ENCODE results near the gene C2orf81.

C2orf81 gene

DNA sequence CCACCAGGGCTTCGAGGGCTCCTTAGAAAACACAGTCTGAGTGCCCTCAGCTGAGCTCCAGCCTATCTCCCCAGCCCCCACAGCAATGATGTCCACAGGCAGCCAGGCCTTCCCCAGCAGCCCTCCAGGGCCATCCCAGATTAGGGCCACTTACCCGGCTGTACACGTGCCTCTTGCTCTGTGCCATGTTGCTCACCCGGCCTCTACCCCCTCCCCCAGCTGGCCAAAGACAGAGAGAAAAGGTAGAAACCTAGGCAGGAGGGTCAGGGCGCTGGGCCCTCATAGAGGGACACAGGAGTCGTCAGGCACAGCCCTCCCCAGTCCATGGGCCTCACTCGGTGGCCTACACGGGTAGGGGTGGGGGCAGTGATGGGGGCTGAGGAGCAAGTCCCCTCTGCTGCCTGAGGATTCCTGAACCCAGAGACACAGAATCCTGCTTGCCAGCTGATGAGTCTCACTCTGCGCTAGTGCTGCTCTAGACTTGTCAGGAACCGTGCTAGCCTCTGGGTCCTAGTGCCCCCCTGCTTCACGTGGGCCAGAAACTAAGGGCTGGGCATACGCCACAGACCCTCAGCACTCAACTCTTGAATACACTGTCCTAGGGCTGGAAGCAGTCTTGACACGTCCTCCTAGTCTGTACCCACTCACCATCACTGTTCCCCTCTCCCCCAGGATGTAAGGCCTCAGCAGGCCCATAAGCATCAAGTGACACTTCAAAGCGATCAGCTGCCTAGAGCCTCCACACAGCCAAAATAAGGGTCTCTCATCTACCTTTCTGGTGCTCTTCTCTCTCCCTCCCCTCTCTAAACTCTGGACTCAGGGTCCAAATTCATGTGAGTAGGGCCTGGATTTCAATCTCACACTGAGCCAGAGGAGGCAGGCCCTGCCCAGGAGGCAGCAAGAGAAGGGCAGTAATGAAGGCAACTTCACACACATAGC lies 41.3 kb downstream of the C2orf81 start, which contains the start of gene DCTN1:
DCTN1 (minus strand) TSS at position 461 of the 939 bp plus-strand sequence; CDS start at position 187, 274 bp downstream.
- peak within 1 kb of the TSS; percentile 55 to 64 for H3K4me3 ChIP-seq (ENCODE audit: low read depth in 1 of 2, low read length in 2 of 2)
- H3K27ac ChIP-seq (ENCODE audit: low read length) = peak within 1 kb of the TSS; percentile 20
- H3K4me1 ChIP-seq (ENCODE audit: control insufficient read depth in 1 of 2, insufficient read depth in 2 of 2, low read length in 2 of 2) = peaks cover 19 to 35% of the 10 kb centered on the region in 2 donors
- no peaks in the 10 kb centered on the region for H3K9me3 ChIP-seq (ENCODE audit: control insufficient read depth in 1 of 2, low read length in 2 of 2)
- H3K36me3 ChIP-seq (ENCODE audit: control insufficient read depth in 1 of 2, insufficient read depth in 2 of 2, low read length in 2 of 2) = peaks cover 21 to 27% of the 10 kb centered on the region in 2 donors
- no peaks in the 10 kb centered on the region for H3K27me3 ChIP-seq (ENCODE audit: low read depth, low read length)

DNA sequence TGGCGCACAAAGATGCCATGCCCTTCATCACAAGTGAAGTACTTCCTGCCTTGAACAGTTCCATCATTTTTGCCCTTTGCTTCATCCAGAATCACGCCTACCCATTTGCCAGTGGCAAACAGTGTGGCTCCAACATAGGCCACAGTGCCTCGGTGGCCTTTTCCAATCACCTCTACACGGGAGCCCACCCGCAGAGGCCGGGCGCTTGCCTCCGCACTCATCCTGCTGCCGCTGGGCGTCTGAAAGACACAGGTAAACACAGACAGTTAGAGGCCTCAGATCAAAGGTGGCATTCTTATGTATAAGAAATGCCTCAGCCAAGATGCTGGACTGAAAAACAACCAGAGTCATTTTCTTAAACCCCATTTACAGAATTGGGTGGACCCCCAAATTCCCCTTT lies 43.4 kb downstream of the C2orf81 start:
- Histone ChIP-seq H3K9me3 (ENCODE audit: control insufficient read depth in 1 of 2, low read length in 2 of 2) (no peaks in the 10 kb centered on the region), H3K4me1 (ENCODE audit: control insufficient read depth in 1 of 2, insufficient read depth in 2 of 2, low read length in 2 of 2) (peaks cover 19 to 47% of the 10 kb centered on the region in 2 donors), H3K4me3 (ENCODE audit: low read depth in 1 of 2, low read length in 2 of 2) (no peak overlapping the region), H3K27ac (ENCODE audit: low read length) (no peak overlapping the region), H3K27me3 (ENCODE audit: low read depth, low read length) (no peaks in the 10 kb centered on the region), H3K36me3 (ENCODE audit: control insufficient read depth in 1 of 2, insufficient read depth in 2 of 2, low read length in 2 of 2) (peaks cover 21 to 27% of the 10 kb centered on the region in 2 donors)

DNA sequence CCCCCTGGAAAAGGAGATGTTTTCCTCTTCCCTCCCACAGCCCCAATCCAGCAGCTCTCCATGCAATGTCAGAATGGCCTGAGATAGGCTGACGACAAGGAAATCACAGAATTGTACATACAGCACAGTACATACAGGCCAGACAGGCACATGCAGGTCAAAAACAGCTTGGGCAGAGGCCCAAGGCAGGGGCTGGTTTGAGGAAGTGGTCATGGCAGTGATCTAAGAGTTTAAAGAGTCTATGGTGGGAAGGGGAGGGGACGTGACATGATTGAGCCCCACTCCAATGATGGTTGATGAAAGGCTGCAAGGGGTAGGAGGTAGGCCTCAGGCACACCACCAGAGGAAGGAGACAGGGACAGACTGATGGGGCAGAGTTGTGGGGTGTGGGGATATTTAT lies 45.6 kb downstream of the C2orf81 start:
- Histone ChIP-seq H3K4me3 (ENCODE audit: low read depth in 1 of 2, low read length in 2 of 2) (no peak overlapping the region), H3K4me1 (ENCODE audit: control insufficient read depth in 1 of 2, insufficient read depth in 2 of 2, low read length in 2 of 2) (peaks cover 19 to 57% of the 10 kb centered on the region in 2 donors), H3K27ac (ENCODE audit: low read length) (no peak overlapping the region), H3K27me3 (ENCODE audit: low read depth, low read length) (no peaks in the 10 kb centered on the region), H3K9me3 (ENCODE audit: control insufficient read depth in 1 of 2, low read length in 2 of 2) (no peaks in the 10 kb centered on the region), H3K36me3 (ENCODE audit: control insufficient read depth in 1 of 2, insufficient read depth in 2 of 2, low read length in 2 of 2) (peaks cover 26 to 33% of the 10 kb centered on the region in 2 donors)

DNA sequence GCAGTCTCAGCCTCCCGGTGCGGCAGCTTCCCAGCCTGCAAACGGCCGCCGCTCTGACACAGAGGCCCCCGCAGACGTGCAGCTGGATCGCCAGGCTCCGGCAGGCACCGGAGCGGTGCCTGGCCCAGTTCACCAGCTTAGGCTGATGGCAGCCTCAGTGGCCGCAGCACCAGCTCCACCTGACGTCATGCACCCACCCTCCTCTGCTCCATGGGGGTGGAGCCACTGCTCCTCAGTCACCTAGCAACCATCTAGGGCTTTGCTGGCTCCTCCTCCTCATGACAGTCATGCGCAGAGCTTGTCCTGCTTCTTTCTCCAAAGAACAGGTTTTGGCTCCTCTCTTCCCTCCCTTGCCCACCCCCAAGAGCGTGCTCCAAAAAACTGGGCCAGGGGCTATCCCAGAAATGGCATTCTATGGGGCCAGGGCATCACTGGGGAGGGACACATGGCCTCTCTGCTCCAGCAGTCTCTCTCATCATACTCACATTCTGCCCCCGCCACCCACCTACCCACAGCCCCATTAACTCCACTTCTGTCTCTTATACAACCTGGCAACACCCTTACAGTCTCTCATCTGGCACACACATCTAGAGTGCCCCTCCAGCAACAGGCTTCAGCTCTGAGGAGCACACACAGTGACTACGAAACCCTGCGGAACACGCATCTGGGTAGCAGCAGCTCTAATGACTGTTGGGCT lies 46.8 kb downstream of the C2orf81 start:
- no peak overlapping the region for H3K27ac ChIP-seq (ENCODE audit: low read length)
- H3K4me3 ChIP-seq (ENCODE audit: low read depth in 1 of 2, low read length in 2 of 2) = peak overlapping the region; percentile 43 to 65
- H3K27me3 ChIP-seq (ENCODE audit: low read depth, low read length) = no peaks in the 10 kb centered on the region
- peaks cover 8 to 45% of the 10 kb centered on the region in 2 donors for H3K4me1 ChIP-seq (ENCODE audit: control insufficient read depth in 1 of 2, insufficient read depth in 2 of 2, low read length in 2 of 2)
- no peaks in the 10 kb centered on the region for H3K9me3 ChIP-seq (ENCODE audit: control insufficient read depth in 1 of 2, low read length in 2 of 2)
- H3K36me3 ChIP-seq (ENCODE audit: control insufficient read depth in 1 of 2, insufficient read depth in 2 of 2, low read length in 2 of 2) = peaks cover 38 to 45% of the 10 kb centered on the region in 2 donors

DNA sequence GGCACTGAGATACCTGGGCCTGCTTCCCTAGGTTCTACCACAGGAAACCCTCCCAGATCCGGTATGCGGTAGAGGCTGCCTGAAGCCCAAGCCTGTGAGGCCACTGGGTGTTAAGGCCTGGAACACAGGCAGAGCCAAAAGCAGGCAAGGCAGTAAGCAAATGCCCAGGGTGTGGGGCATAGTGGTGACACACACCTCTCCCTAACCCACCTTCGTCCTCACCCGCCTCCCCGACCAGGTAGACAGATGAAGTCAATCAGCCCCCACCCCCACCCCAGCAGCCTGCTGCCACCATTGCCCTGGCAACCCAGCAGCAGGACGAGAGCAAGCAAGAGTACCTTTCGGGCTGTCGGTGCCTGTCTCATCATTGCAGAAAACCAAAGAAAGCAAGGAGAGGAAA lies 47.4 kb downstream of the C2orf81 start:
- Histone ChIP-seq H3K36me3 (ENCODE audit: control insufficient read depth in 1 of 2, insufficient read depth in 2 of 2, low read length in 2 of 2) (peaks cover 42 to 52% of the 10 kb centered on the region in 2 donors), H3K27ac (ENCODE audit: low read length) (no peak overlapping the region), H3K27me3 (ENCODE audit: low read depth, low read length) (no peaks in the 10 kb centered on the region), H3K9me3 (ENCODE audit: control insufficient read depth in 1 of 2, low read length in 2 of 2) (no peaks in the 10 kb centered on the region), H3K4me1 (ENCODE audit: control insufficient read depth in 1 of 2, insufficient read depth in 2 of 2, low read length in 2 of 2) (peaks cover 2 to 39% of the 10 kb centered on the region in 2 donors), H3K4me3 (ENCODE audit: low read depth in 1 of 2, low read length in 2 of 2) (peak overlapping the region; percentile 43 to 65)

DNA sequence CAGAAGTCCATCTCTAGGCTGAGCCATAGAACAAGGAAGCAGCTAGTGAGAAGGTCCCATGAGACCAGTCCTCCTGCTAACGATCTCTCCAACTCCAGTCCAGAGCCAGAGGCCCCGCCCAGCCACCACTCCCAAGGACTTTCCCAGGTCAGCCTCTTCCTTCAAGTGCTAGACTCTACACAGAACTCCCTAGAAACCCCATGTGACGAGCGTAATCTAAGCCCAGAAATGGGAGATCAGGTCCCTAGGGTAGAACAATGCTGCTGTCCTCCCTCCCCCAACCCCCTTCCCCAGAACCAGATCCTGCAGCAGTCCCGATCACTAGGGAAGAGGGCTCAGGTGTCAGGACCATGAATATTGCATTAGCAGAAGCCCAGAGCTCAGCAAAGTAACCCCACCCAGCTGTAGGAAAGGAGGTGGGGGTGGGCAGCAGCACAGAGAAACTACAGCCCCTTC lies 48.2 kb downstream of the C2orf81 start:
- peaks cover 50 to 59% of the 10 kb centered on the region in 2 donors for H3K36me3 ChIP-seq (ENCODE audit: control insufficient read depth in 1 of 2, insufficient read depth in 2 of 2, low read length in 2 of 2)
- H3K27ac ChIP-seq (ENCODE audit: low read length) = no peak overlapping the region
- peak overlapping the region in 1 of 2 donors; percentile 65 for H3K4me3 ChIP-seq (ENCODE audit: low read depth in 1 of 2, low read length in 2 of 2)
- H3K9me3 ChIP-seq (ENCODE audit: control insufficient read depth in 1 of 2, low read length in 2 of 2) = no peaks in the 10 kb centered on the region
- peaks cover 0 to 34% of the 10 kb centered on the region in 2 donors for H3K4me1 ChIP-seq (ENCODE audit: control insufficient read depth in 1 of 2, insufficient read depth in 2 of 2, low read length in 2 of 2)
- no peaks in the 10 kb centered on the region for H3K27me3 ChIP-seq (ENCODE audit: low read depth, low read length)

DNA sequence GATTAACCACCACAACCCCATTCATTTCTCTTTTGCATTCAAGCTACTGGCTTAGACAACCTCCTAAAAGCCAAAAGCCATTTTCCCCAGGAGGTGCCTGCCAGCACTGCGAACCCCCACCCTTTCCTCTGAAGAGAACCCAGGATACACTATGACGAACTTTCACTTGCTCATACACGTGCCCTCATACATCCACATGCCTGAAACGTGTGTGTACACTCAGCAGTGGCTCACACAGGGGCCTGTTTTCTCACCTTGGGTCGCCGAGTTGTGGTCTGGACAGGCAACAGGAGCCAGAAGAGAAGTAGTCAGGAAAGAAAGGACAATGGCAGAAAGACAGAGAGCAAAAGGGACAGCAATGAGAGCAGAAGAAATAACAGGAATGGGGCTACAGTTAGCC lies 48.7 kb downstream of the C2orf81 start:
- no peaks in the 10 kb centered on the region for H3K9me3 ChIP-seq (ENCODE audit: control insufficient read depth in 1 of 2, low read length in 2 of 2)
- no peak overlapping the region for H3K27ac ChIP-seq (ENCODE audit: low read length)
- no peaks in the 10 kb centered on the region for H3K27me3 ChIP-seq (ENCODE audit: low read depth, low read length)
- no peak overlapping the region for H3K4me3 ChIP-seq (ENCODE audit: low read depth in 1 of 2, low read length in 2 of 2)
- peaks cover 51 to 63% of the 10 kb centered on the region in 2 donors for H3K36me3 ChIP-seq (ENCODE audit: control insufficient read depth in 1 of 2, insufficient read depth in 2 of 2, low read length in 2 of 2)
- peaks cover 0 to 34% of the 10 kb centered on the region in 2 donors for H3K4me1 ChIP-seq (ENCODE audit: control insufficient read depth in 1 of 2, insufficient read depth in 2 of 2, low read length in 2 of 2)

DNA sequence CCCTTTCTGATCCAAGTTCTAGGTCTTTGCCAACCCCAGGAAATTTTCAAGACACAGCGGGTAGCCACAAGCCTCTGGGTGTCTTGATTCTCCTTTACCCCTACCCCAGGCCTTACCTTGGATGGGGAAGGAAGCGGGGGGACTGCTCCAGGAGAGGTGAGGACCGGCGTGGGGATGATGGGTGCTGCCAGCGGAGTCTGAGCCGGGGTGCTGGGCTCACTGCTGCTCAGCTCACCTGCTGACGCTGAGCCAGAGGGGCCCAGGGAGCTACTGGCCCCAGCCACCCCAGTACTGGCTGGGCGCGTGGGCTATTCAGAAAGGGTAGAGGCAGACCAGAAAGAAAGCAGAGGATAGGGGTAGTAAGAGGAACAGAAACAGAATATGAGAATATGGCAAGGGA lies 50.0 kb downstream of the C2orf81 start:
- H3K36me3 ChIP-seq (ENCODE audit: control insufficient read depth in 1 of 2, insufficient read depth in 2 of 2, low read length in 2 of 2) = peaks cover 53 to 63% of the 10 kb centered on the region in 2 donors

DNA sequence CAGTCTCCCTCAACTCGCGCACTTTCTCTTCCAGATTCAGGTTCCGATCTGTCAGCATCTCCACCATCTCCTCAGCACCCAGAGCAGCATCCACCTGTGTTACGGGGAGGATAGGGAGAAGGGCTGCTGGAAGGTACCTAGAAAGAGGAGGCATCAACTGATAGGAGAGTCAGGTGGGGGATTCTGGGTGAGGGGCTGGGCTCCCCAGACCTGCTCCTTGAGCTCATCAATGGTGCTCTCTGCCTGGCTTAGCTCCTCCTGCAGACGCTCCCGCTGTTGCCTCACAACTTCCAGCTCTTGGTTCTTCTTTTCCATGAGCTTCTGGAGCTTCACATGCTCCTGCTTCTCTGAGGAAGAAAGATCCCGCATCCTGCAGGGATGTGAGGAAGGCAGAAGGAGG lies 51.4 kb downstream of the C2orf81 start:
- Histone ChIP-seq H3K4me3 (ENCODE audit: low read depth in 1 of 2, low read length in 2 of 2) (no peak overlapping the region), H3K36me3 (ENCODE audit: control insufficient read depth in 1 of 2, insufficient read depth in 2 of 2, low read length in 2 of 2) (peaks cover 62 to 66% of the 10 kb centered on the region in 2 donors), H3K9me3 (ENCODE audit: control insufficient read depth in 1 of 2, low read length in 2 of 2) (no peaks in the 10 kb centered on the region), H3K4me1 (ENCODE audit: control insufficient read depth in 1 of 2, insufficient read depth in 2 of 2, low read length in 2 of 2) (peaks cover 0 to 39% of the 10 kb centered on the region in 2 donors), H3K27ac (ENCODE audit: low read length) (no peak overlapping the region), H3K27me3 (ENCODE audit: low read depth, low read length) (no peaks in the 10 kb centered on the region)

More for the DNA sequence above, 50.0 kb downstream of the C2orf81 start:
- Histone ChIP-seq H3K27me3 (ENCODE audit: low read depth, low read length) (no peaks in the 10 kb centered on the region), H3K27ac (ENCODE audit: low read length) (no peak overlapping the region), H3K4me3 (ENCODE audit: low read depth in 1 of 2, low read length in 2 of 2) (no peak overlapping the region), H3K4me1 (ENCODE audit: control insufficient read depth in 1 of 2, insufficient read depth in 2 of 2, low read length in 2 of 2) (peaks cover 0 to 34% of the 10 kb centered on the region in 2 donors), H3K9me3 (ENCODE audit: control insufficient read depth in 1 of 2, low read length in 2 of 2) (no peaks in the 10 kb centered on the region)

DNA sequence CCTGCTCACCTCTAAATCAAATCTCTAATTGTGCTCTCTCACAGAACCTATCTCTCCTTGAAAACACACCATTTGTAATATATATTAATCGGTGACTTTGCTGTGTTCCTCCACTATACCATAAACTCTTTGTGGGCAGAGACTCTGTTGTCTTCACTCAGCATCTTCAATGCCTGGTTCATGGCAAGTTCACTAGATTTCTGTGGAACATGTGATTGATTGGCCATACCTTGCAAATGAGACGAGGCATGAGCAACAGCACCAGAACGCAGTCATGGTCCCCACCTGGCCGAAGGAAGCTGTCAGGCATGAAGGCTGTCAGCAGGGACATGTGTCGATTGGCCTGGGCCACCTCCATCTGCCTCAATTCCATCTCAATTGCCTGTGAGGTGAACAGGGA lies 52.9 kb downstream of the C2orf81 start:
- H3K27me3 ChIP-seq (ENCODE audit: low read depth, low read length) = no peaks in the 10 kb centered on the region
- H3K4me1 ChIP-seq (ENCODE audit: control insufficient read depth in 1 of 2, insufficient read depth in 2 of 2, low read length in 2 of 2) = peaks cover 0 to 24% of the 10 kb centered on the region in 2 donors
- H3K9me3 ChIP-seq (ENCODE audit: control insufficient read depth in 1 of 2, low read length in 2 of 2) = no peaks in the 10 kb centered on the region
- H3K36me3 ChIP-seq (ENCODE audit: control insufficient read depth in 1 of 2, insufficient read depth in 2 of 2, low read length in 2 of 2) = peaks cover 76 to 80% of the 10 kb centered on the region in 2 donors
- H3K4me3 ChIP-seq (ENCODE audit: low read depth in 1 of 2, low read length in 2 of 2) = no peak overlapping the region
- no peak overlapping the region for H3K27ac ChIP-seq (ENCODE audit: low read length)

DNA sequence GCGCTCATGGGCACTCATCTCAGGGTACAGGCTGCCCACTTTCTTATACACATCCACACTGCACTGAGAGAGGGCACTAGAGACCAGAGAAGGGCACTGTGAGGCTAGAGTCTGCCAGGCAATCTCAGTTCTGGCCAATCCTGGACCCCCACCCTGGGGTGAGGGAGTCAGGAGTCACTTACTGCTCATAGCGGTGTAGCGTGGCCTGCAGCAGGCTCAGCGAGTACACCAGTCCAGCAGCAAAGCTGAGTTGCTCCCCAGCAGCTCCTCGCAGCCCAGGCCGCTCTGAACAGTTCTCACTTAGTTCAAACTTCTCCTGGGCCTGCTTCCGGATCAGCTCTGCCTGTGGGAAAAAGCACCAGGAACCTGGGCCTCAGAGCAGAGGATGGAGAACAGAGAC lies 53.6 kb downstream of the C2orf81 start:
- H3K4me3 ChIP-seq (ENCODE audit: low read depth in 1 of 2, low read length in 2 of 2) = no peak overlapping the region
- H3K27ac ChIP-seq (ENCODE audit: low read length) = no peak overlapping the region
- H3K36me3 ChIP-seq (ENCODE audit: control insufficient read depth in 1 of 2, insufficient read depth in 2 of 2, low read length in 2 of 2) = peaks cover 80 to 87% of the 10 kb centered on the region in 2 donors
- peaks cover 0 to 17% of the 10 kb centered on the region in 2 donors for H3K4me1 ChIP-seq (ENCODE audit: control insufficient read depth in 1 of 2, insufficient read depth in 2 of 2, low read length in 2 of 2)
- no peaks in the 10 kb centered on the region for H3K9me3 ChIP-seq (ENCODE audit: control insufficient read depth in 1 of 2, low read length in 2 of 2)
- H3K27me3 ChIP-seq (ENCODE audit: low read depth, low read length) = no peaks in the 10 kb centered on the region

Measured in muscle layer of duodenum (tissue), 2 donors.